ENCODE data around the gene UCHL1. TPM values are rescaled to one million over a fixed set of nuclear protein-coding genes. Genes with fewer than 3 reads are reported as not detected.

Gene UCHL1
- total and polyA plus RNA-seq, 2 of the 13 experiments (the other 11 are each of a cell fraction or from before 2014, with no cell fraction given) = not detected

GRCh38 chr4:41216294-41217019 lies 40.3 kb upstream of the UCHL1 start (continued):
- TF ChIP-seq, protein P1, sequence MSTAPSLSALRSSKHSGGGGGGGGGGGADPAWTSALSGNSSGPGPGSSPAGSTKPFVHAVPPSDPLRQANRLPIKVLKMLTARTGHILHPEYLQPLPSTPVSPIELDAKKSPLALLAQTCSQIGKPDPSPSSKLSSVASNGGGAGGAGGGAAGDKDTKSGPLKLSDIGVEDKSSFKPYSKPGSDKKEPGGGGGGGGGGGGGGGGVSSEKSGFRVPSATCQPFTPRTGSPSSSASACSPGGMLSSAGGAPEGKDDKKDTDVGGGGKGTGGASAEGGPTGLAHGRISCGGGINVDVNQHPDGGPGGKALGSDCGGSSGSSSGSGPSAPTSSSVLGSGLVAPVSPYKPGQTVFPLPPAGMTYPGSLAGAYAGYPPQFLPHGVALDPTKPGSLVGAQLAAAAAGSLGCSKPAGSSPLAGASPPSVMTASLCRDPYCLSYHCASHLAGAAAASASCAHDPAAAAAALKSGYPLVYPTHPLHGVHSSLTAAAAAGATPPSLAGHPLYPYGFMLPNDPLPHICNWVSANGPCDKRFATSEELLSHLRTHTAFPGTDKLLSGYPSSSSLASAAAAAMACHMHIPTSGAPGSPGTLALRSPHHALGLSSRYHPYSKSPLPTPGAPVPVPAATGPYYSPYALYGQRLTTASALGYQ (CRISPR knock-in tag; IDR thresholded peaks at IDR 0.05) = peak; percentile 57; the same call in 1 of the 2 replicates
- TF ChIP-seq RCOR2 (CRISPR knock-in tag; IDR thresholded peaks at IDR 0.05) (no peak), SMYD3 (CRISPR knock-in tag; IDR thresholded peaks at IDR 0.05) (0 out of 2 replicates have a peak, but pooled peaks have one; percentile 13), CC2D1A (CRISPR knock-in tag; IDR thresholded peaks at IDR 0.05) (no peak), LCORL (IDR thresholded peaks at IDR 0.05) (no peak), LCORL (CRISPR knock-in tag; IDR thresholded peaks at IDR 0.05) (peak; percentile 91), ZBTB44 (CRISPR knock-in tag; IDR thresholded peaks at IDR 0.05) (0 out of 2 replicates have a peak, but pooled peaks have one; percentile 51), MNT (IDR thresholded peaks at IDR 0.05) (no peak), RBM39 (IDR thresholded peaks at IDR 0.05; ENCODE audit: low read depth, low read length, poor library complexity, severe bottlenecking) (peak; percentile 69), TSC22D2 (CRISPR knock-in tag; IDR thresholded peaks at IDR 0.05; ENCODE audit: borderline replicate concordance) (no peak), HES4 (CRISPR knock-in tag; IDR thresholded peaks at IDR 0.05; ENCODE audit: borderline replicate concordance) (no peak), ZNF263 (CRISPR knock-in tag; IDR thresholded peaks at IDR 0.05) (peak; percentile 37; the same call in 1 of the 2 replicates), NR2F1 (CRISPR knock-in tag; IDR thresholded peaks at IDR 0.05) (no peak), ZNF460 (CRISPR knock-in tag; IDR thresholded peaks at IDR 0.05; ENCODE audit: borderline replicate concordance) (no peak), THRA (CRISPR knock-in tag; IDR thresholded peaks at IDR 0.05; ENCODE audit: borderline replicate concordance) (peak; percentile 61; the same call in 1 of the 2 replicates), ASH2L (IDR thresholded peaks at IDR 0.05; ENCODE audit: insufficient read length, low read depth, low read length) (peak; percentile 79), ISX (CRISPR knock-in tag; conservative IDR thresholded peaks at IDR 0.05) (no peak), THYN1 (CRISPR knock-in tag; IDR thresholded peaks at IDR 0.05; ENCODE audit: borderline replicate concordance, low read depth) (no peak)
- TF ChIP-seq, protein P2, sequence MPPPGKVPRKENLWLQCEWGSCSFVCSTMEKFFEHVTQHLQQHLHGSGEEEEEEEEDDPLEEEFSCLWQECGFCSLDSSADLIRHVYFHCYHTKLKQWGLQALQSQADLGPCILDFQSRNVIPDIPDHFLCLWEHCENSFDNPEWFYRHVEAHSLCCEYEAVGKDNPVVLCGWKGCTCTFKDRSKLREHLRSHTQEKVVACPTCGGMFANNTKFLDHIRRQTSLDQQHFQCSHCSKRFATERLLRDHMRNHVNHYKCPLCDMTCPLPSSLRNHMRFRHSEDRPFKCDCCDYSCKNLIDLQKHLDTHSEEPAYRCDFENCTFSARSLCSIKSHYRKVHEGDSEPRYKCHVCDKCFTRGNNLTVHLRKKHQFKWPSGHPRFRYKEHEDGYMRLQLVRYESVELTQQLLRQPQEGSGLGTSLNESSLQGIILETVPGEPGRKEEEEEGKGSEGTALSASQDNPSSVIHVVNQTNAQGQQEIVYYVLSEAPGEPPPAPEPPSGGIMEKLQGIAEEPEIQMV (CRISPR knock-in tag; IDR thresholded peaks at IDR 0.05; ENCODE audit: low read depth) = peak; percentile 88
